IMR-90 (cell line): Measurements from ENCODE around the gene FNDC7. TPM values are rescaled to one million over a fixed set of nuclear protein-coding genes. Genes with fewer than 3 reads are reported as not detected.
A peak's percentile ranks its signal among the peaks of the same experiment; 100 is the strongest.

ENCODE experiments used
- ATAC-seq: fragments of 200-7000 bp; cut with Tn5 transposase; 2 replicates; pipeline ENCODE4 v1.9.1; 2020; ENCODE audit warnings: low read depth, mild to moderate bottlenecking, moderate library complexity
- BruUV-seq: library from RNA; stranded (reverse); fragments of 400-500 nt; replicated peaks from 2 replicates; lab custom pipeline; 2021; lab: Mats Ljungman, UMichigan
- CTCF ChIA-PET: fragments of 300-600 bp; formaldehyde crosslinking; extraction: SDS; loops from one replicate; lab custom pipeline; 2021; ENCODE audit warnings: antibody characterized with exemption; lab: Yijun Ruan, JAX
- POLR2A ChIA-PET: fragments of 300-600 bp; sonication (Branson Sonifier 250); formaldehyde crosslinking; loops from one replicate; lab custom pipeline; 2022; ENCODE audit warnings: antibody characterized with exemption; ENCODE audit not compliant: unreplicated experiment; lab: Charles Lee
- DNase-seq: peaks from one replicate; pipeline ENCODE4 v3.0.0; 2013
- H2AFZ ChIP-seq: replicated peaks from 2 replicates; pipeline ENCODE3; 2013; ENCODE audit warnings: low read length, mild to moderate bottlenecking; ENCODE audit not compliant: poor library complexity
- H2AK5ac ChIP-seq: 2 replicates; pipeline ENCODE4 v1.6.1; 2013; ENCODE audit warnings: low read depth, low read length, inconsistent platforms
- H2AK9ac ChIP-seq: replicated peaks from 2 replicates; pipeline ENCODE3; 2013; ENCODE audit warnings: mild to moderate bottlenecking, low read depth, low read length, moderate library complexity; ENCODE audit not compliant: poor library complexity
- H2BK120ac ChIP-seq: 2 replicates; pipeline ENCODE4 v1.6.1; 2013; ENCODE audit warnings: low read depth, low read length, inconsistent platforms
- H2BK15ac ChIP-seq: 3 replicates; pipeline ENCODE4 v1.6.1; 2013; ENCODE audit warnings: low read depth, low read length, inconsistent platforms
- H2BK20ac ChIP-seq: 2 replicates; pipeline ENCODE4 v1.6.1; 2013; ENCODE audit warnings: low read depth, mild to moderate bottlenecking, inconsistent platforms, low read length, moderate library complexity
- H2BK5ac ChIP-seq: 2 replicates; pipeline ENCODE4 v1.6.1; 2013; ENCODE audit warnings: mild to moderate bottlenecking, low read depth, low read length, inconsistent platforms; ENCODE audit not compliant: poor library complexity, severe bottlenecking
- H3K14ac ChIP-seq: replicated peaks from 2 replicates; pipeline ENCODE4 v1.6.1; 2013; ENCODE audit warnings: low read depth, low read length, inconsistent platforms
- H3K18ac ChIP-seq: 2 replicates; pipeline ENCODE4 v1.6.1; 2013; ENCODE audit warnings: low read depth, low read length, control low read depth
- H3K23ac ChIP-seq: 2 replicates; pipeline ENCODE4 v1.6.1; 2013; ENCODE audit warnings: low read depth, low read length, inconsistent platforms
- H3K27ac ChIP-seq: 2 replicates; pipeline ENCODE4 v1.5.1; 2013; ENCODE audit warnings: mild to moderate bottlenecking, control low read depth, low read length; ENCODE audit not compliant: insufficient read depth
- H3K27me3 ChIP-seq: 2 replicates; pipeline ENCODE4 v1.6.1; 2013; ENCODE audit warnings: low read length; ENCODE audit not compliant: control insufficient read depth, insufficient read depth
- H3K36me3 ChIP-seq: 2 replicates; pipeline ENCODE4 v1.6.1; 2013; ENCODE audit warnings: low read length, mixed read lengths; ENCODE audit not compliant: control insufficient read depth, insufficient read depth
- H3K4ac ChIP-seq: 2 replicates; pipeline ENCODE4 v1.6.1; 2013; ENCODE audit warnings: low read depth, low read length, inconsistent platforms
- H3K4me1 ChIP-seq: 2 replicates; pipeline ENCODE4 v1.6.1; 2013; ENCODE audit warnings: low read length, mixed read lengths; ENCODE audit not compliant: control insufficient read depth, insufficient read depth
- H3K4me2 ChIP-seq: 2 replicates; pipeline ENCODE4 v1.6.1; 2013; ENCODE audit warnings: low read depth, mild to moderate bottlenecking, control low read depth, low read length, moderate library complexity
- H3K4me3 ChIP-seq: 2 replicates; pipeline ENCODE4 v1.5.1; 2013; ENCODE audit warnings: low read depth, mild to moderate bottlenecking, control low read depth, low read length, moderate library complexity; ENCODE audit not compliant: insufficient read depth
- H3K56ac ChIP-seq: 2 replicates; pipeline ENCODE4 v1.6.1; 2013; ENCODE audit warnings: low read length, inconsistent platforms; ENCODE audit not compliant: insufficient read depth; ENCODE audit errors: extremely low read depth
- H3K79me1 ChIP-seq, 2 experiments: 2 replicates each; pipeline ENCODE4 v1.6.1; 2013; ENCODE audit warnings: low read length in 2 of 2, inconsistent platforms in 1 of 2, low read depth in 1 of 2
- H3K9ac ChIP-seq: 2 replicates; pipeline ENCODE4 v1.6.1; 2013; ENCODE audit warnings: low read depth, low read length, control low read depth
- H3K9me1 ChIP-seq: 2 replicates; pipeline ENCODE4 v1.6.1; 2013; ENCODE audit warnings: low read length, inconsistent platforms; ENCODE audit not compliant: insufficient read depth
- H3K9me3 ChIP-seq: 2 replicates; pipeline ENCODE4 v1.6.1; 2013; ENCODE audit warnings: low read length; ENCODE audit not compliant: control insufficient read depth, insufficient read depth
- H4K20me1 ChIP-seq: 2 replicates; pipeline ENCODE4 v1.6.1; 2013; ENCODE audit warnings: low read length, inconsistent platforms; ENCODE audit not compliant: insufficient read depth
- H4K5ac ChIP-seq: 2 replicates; pipeline ENCODE4 v1.6.1; 2013; ENCODE audit warnings: mild to moderate bottlenecking, low read depth, low read length, control low read depth
- H4K8ac ChIP-seq, 2 experiments: 2 replicates each; pipeline ENCODE4 v1.6.1; 2013; ENCODE audit warnings: low read depth in 2 of 2, low read length in 2 of 2, control low read depth in 1 of 2, inconsistent platforms in 1 of 2
- H4K91ac ChIP-seq: 2 replicates; pipeline ENCODE4 v1.6.1; 2013; ENCODE audit warnings: low read depth, low read length, inconsistent platforms; ENCODE audit not compliant: insufficient read depth
- BHLHE40 ChIP-seq: fragments of 150-350 bp; IDR thresholded peaks from 2 replicates; pipeline ENCODE4 v1.6.1; 2016; ENCODE audit warnings: mild to moderate bottlenecking, low read depth, low read length
- CEBPB ChIP-seq: IDR thresholded peaks from 2 replicates; pipeline ENCODE4 v1.6.1; 2012; ENCODE audit warnings: low read depth, low read length, improper control_type of control experiment
- CHD1 ChIP-seq: IDR thresholded peaks from 2 replicates; pipeline ENCODE4 v1.6.1; 2012; ENCODE audit warnings: low read depth, low read length, improper control_type of control experiment
- ELK1 ChIP-seq: fragments of 150-350 bp; IDR thresholded peaks from 2 replicates; pipeline ENCODE4 v1.6.1; 2016; ENCODE audit warnings: low read depth, mild to moderate bottlenecking, low read length, moderate library complexity, borderline replicate concordance
- MAFK ChIP-seq: IDR thresholded peaks from 2 replicates; pipeline ENCODE4 v1.6.1; 2012; ENCODE audit warnings: low read depth, low read length, improper control_type of control experiment
- MAZ ChIP-seq: IDR thresholded peaks from 2 replicates; pipeline ENCODE4 v1.6.1; 2012; ENCODE audit warnings: low read depth, mild to moderate bottlenecking, low read length, improper control_type of control experiment, moderate library complexity, borderline replicate concordance
- NFE2L2 ChIP-seq: fragments of 150-350 bp; IDR thresholded peaks from 2 replicates; pipeline ENCODE4 v1.6.1; 2016; ENCODE audit warnings: low read depth, mild to moderate bottlenecking, low read length
- POLR2A ChIP-seq: IDR thresholded peaks from 2 replicates; pipeline ENCODE4 v1.6.1; 2012; ENCODE audit warnings: mild to moderate bottlenecking, low read depth, low read length
- RCOR1 ChIP-seq: IDR thresholded peaks from 2 replicates; pipeline ENCODE4 v1.6.1; 2012; ENCODE audit warnings: mild to moderate bottlenecking, low read length, improper control_type of control experiment; ENCODE audit not compliant: insufficient replicate concordance
- RFX5 ChIP-seq: IDR thresholded peaks from 2 replicates; pipeline ENCODE4 v1.8.0; 2012; ENCODE audit warnings: low read depth, mild to moderate bottlenecking, low read length, moderate library complexity
- SMC3 ChIP-seq: fragments of 150-350 bp; IDR thresholded peaks from 2 replicates; pipeline ENCODE4 v1.6.1; 2016; ENCODE audit warnings: low read depth, mild to moderate bottlenecking, antibody characterized with exemption, low read length, moderate library complexity
- WGBS, 2 experiments: methylation state at CpG; one replicate each; pipeline versions ENCODE4 v1.1.5 to v1.1.7; 2013; ENCODE audit warnings: missing lambda C conversion rate in 2 of 2; ENCODE audit not compliant: insufficient read length in 1 of 2; ENCODE audit errors: extremely low coverage in 2 of 2; 5-methylcytosine and 5-hydroxymethylcytosine counted together
- dilution Hi-C: fragments of 300-500 bp; cut with HindIII; formaldehyde crosslinking; loops from one replicate; pipeline ENCODE4 v1.14.3; 2018; ENCODE audit warnings: low sequenced_read_pairs; ENCODE audit not compliant: unreplicated experiment
- in situ Hi-C: fragments of 300-500 bp; cut with MboI; formaldehyde crosslinking; loops from 3 replicates; pipeline ENCODE4 v1.14.3; 2019; ENCODE audit warnings: low sequenced_read_pairs, inconsistent platforms, mixed read lengths
- intact Hi-C: fragments of 100-400 bp; cut with micrococcal nuclease; formaldehyde crosslinking; loops from 2 replicates; pipeline ENCODE4 v1.10.0; 2022
- polyA plus RNA-seq, 3 experiments: library from polyadenylated mRNA; depleted of rRNA; stranded (reverse); fragments of >200 nt; gene quantifications; 2 replicates each; pipeline ENCODE4 v1.2.3, GENCODE V29; 2012; ENCODE audit warnings: low replicate concordance in 1 of 3
- total RNA-seq: library from RNA; depleted of rRNA; stranded (reverse); fragments of >200 nt; gene quantifications from 2 replicates; pipeline ENCODE4 v1.2.3, GENCODE V29; 2012

Gene FNDC7
- total and polyA plus RNA-seq, 2 of the 4 experiments (the other 2 are of a cell fraction), result not detected

GRCh38 chr1:108717774-108718316 lies 5.1 kb downstream of the FNDC7 start:
- H3K56ac ChIP-seq, result no peak overlapping the region
- in situ Hi-C loops, result no loop called here
- DNase-seq, result no peak
- 0 out of 2 replicates have a peak overlapping the region, but pooled peaks have one; percentile 25 for H3K4ac ChIP-seq
- no peak overlapping the region for H2AFZ ChIP-seq
- no peak overlapping the region for H3K18ac ChIP-seq
- H2BK120ac ChIP-seq, result no peak overlapping the region
- H3K9ac ChIP-seq, result no peak overlapping the region
- ATAC-seq, result no peak
- H3K4me2 ChIP-seq, result no peak overlapping the region
- H2AK9ac ChIP-seq, result peak overlapping the region; percentile 23
- H3K9me1 ChIP-seq, result 0 out of 2 replicates have a peak, but pooled peaks cover 6% of the 10 kb centered on the region
- H3K36me3 ChIP-seq, result no peaks in the 10 kb centered on the region
- no peak for TF ChIP-seq ELK1
- TF ChIP-seq NFE2L2, result no peak
- no peak for TF ChIP-seq MAFK
- TF ChIP-seq CEBPB, result no peak
- TF ChIP-seq SMC3, result no peak
- TF ChIP-seq BHLHE40, result no peak
- TF ChIP-seq RCOR1, result no peak
- TF ChIP-seq CHD1, result no peak
- no peak for TF ChIP-seq MAZ
- TF ChIP-seq POLR2A, result no peak
- no peak for TF ChIP-seq RFX5
- CTCF ChIA-PET, result interaction anchor here (1.3 kb wide), 1 partner anchor 13 kb away, joined by 3 read pairs; no protein-coding TSS in a partner anchor
- H2BK15ac ChIP-seq, result no peak overlapping the region
- BruUV-seq, result no TSS peak
- no peak overlapping the region for H2BK5ac ChIP-seq
- 90% methylated on average over 7 of the region's 9 CpGs; no CpG with 5 or more reads in 1 of the 2 experiments for WGBS, 2 experiments
- no peaks in the 10 kb centered on the region for H3K9me3 ChIP-seq
- no peaks in the 10 kb centered on the region for H4K20me1 ChIP-seq
- intact Hi-C loops, result no loop called here
- H4K91ac ChIP-seq, result no peak overlapping the region
- H3K4me1 ChIP-seq, result peaks cover 24% of the 10 kb centered on the region
- H3K14ac ChIP-seq, result no peak overlapping the region
- no peak overlapping the region for H3K4me3 ChIP-seq
- H3K23ac ChIP-seq, result no peak overlapping the region
- H4K5ac ChIP-seq, result no peak overlapping the region
- no peak overlapping the region for H2AK5ac ChIP-seq
- POLR2A ChIA-PET, result no interaction called here
- H3K79me1 ChIP-seq, result no peaks in the 10 kb centered on the region; a peak in 1 of 4 replicates
- no peaks in the 10 kb centered on the region for H3K27me3 ChIP-seq
- no peak overlapping the region for H2BK20ac ChIP-seq
- dilution Hi-C loops, result no loop called here
- H3K27ac ChIP-seq, result no peak overlapping the region
- no peak overlapping the region for H4K8ac ChIP-seq
